GM12878 (cell line): Measurements from ENCODE around the gene SYNGR4.

ENCODE experiments used
- CBFB ChIP-seq: IDR thresholded peaks from 2 replicates; pipeline ENCODE4 v1.6.1; 2016; ENCODE audit warnings: antibody characterized with exemption, low read depth
- CREB1 ChIP-seq: IDR thresholded peaks from 2 replicates; pipeline ENCODE4 v1.6.1; 2012; ENCODE audit warnings: low read depth, mild to moderate bottlenecking, inconsistent platforms
- EGR1 ChIP-seq, 2 experiments: IDR thresholded peaks; 1 replicate in 1 of 2; 2 replicates in 1 of 2; pipeline ENCODE4 v1.6.1; 2011 to 2012; ENCODE audit warnings: low read depth in 2 of 2, low read length in 2 of 2, borderline replicate concordance in 1 of 2, mild to moderate bottlenecking in 1 of 2, moderate library complexity in 1 of 2
- FOXM1 ChIP-seq: IDR thresholded peaks from 2 replicates; pipeline ENCODE4 v1.6.1; 2012; ENCODE audit warnings: low read depth, mild to moderate bottlenecking, inconsistent platforms, low read length, moderate library complexity
- SUPT20H ChIP-seq: IDR thresholded peaks from 2 replicates; pipeline ENCODE4 v1.6.1; 2011; ENCODE audit warnings: low read depth, mild to moderate bottlenecking, low read length, moderate library complexity, borderline replicate concordance; ENCODE audit not compliant: control insufficient read depth
- TCF7 ChIP-seq: IDR thresholded peaks from 2 replicates; pipeline ENCODE4 v1.6.1; 2014; ENCODE audit warnings: antibody characterized with exemption, borderline replicate concordance
- YBX1 ChIP-seq: fragments of 450-650 bp; IDR thresholded peaks from 2 replicates; pipeline ENCODE4 v1.6.1; 2016; ENCODE audit warnings: antibody characterized with exemption
- YY1 ChIP-seq: IDR thresholded peaks from 2 replicates; pipeline ENCODE4 v1.6.1; 2011; ENCODE audit warnings: low read depth, mild to moderate bottlenecking, low read length
- ZNF622 ChIP-seq: fragments of 450-650 bp; IDR thresholded peaks from 2 replicates; pipeline ENCODE4 v1.6.1; 2017; ENCODE audit warnings: mild to moderate bottlenecking, inconsistent platforms
- TF ChIP-seq, protein P1 (sequence below), 3 experiments: IDR thresholded peaks in 2 of 3; conservative IDR thresholded peaks in 1 of 3; 2 replicates each; pipeline ENCODE4 v1.5.1; 2011; ENCODE audit warnings: low read depth in 3 of 3, low read length in 3 of 3, mild to moderate bottlenecking in 3 of 3, control low read depth in 2 of 3, moderate library complexity in 2 of 3, inconsistent platforms in 1 of 3, mixed read lengths in 1 of 3; ENCODE audit not compliant: control insufficient read depth in 2 of 3, insufficient read depth in 1 of 3; ENCODE audit errors: extremely low read depth in 1 of 3

DNA sequence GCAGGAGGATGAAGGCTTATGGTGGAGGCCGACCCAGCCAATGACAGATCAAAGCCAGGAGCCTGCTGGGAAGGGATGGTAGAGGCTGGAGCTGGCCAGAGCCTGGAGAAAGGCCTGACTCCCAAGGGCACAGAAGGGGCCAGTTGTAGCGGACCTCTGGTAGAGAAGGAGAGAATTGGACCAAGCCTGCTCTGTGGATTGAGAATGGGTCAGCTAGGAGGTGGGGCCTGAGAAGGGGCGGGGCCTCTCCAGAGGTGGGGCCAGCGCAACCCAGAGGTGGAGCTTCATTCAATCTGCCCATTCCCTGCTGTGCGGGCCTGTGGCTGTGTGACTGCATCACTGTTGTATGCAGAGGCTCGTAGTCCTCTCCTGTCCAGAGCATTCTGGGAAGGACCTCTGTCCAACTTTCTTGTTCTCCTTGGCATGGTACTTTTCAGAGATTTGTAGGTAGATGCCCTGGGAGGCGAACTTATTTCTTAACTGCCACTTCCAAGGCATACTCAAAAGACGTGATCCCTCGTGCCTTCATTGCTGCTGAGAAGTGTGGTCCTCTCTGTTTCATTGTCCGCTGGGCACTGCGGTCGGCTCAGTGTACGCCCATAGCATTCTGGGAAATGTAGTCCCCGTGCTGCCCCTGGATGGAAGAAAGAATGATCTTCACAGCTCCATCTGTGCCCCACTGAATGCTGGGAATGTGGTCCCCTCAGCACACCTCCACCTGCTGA is 36.0 kb downstream of the SYNGR4 start:
- TF ChIP-seq ZNF622, result no peak
- TF ChIP-seq CBFB, result no peak
- TF ChIP-seq YY1, result no peak
- TF ChIP-seq, protein P1, sequence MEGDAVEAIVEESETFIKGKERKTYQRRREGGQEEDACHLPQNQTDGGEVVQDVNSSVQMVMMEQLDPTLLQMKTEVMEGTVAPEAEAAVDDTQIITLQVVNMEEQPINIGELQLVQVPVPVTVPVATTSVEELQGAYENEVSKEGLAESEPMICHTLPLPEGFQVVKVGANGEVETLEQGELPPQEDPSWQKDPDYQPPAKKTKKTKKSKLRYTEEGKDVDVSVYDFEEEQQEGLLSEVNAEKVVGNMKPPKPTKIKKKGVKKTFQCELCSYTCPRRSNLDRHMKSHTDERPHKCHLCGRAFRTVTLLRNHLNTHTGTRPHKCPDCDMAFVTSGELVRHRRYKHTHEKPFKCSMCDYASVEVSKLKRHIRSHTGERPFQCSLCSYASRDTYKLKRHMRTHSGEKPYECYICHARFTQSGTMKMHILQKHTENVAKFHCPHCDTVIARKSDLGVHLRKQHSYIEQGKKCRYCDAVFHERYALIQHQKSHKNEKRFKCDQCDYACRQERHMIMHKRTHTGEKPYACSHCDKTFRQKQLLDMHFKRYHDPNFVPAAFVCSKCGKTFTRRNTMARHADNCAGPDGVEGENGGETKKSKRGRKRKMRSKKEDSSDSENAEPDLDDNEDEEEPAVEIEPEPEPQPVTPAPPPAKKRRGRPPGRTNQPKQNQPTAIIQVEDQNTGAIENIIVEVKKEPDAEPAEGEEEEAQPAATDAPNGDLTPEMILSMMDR (IDR thresholded peaks at IDR 0.05 in 2 of 3, conservative IDR thresholded peaks at IDR 0.05 in 1 of 3; ENCODE audit: control insufficient read depth in 2 of 3, extremely low read depth in 1 of 3, insufficient read depth in 1 of 3, low read depth in 3 of 3, low read length in 3 of 3), result no peak
- TF ChIP-seq FOXM1, result no peak
- TF ChIP-seq CREB1, result no peak
- no peak for TF ChIP-seq TCF7
- TF ChIP-seq YBX1, result no peak
- no peak for TF ChIP-seq SUPT20H
- TF ChIP-seq EGR1 (IDR thresholded peaks at IDR 0.05; ENCODE audit: borderline replicate concordance in 1 of 2, low read depth in 2 of 2, low read length in 2 of 2), result no peak
